Measurements from ENCODE around the gene FGF3.
A peak's percentile ranks its signal among the peaks of the same experiment; 100 is the strongest.
"Not testable (repeated sequence)": the region's sequence is repeated elsewhere in the genome, so short reads cannot be mapped to it uniquely, and the experiment has no call there.

The FGF3 gene

DNA sequence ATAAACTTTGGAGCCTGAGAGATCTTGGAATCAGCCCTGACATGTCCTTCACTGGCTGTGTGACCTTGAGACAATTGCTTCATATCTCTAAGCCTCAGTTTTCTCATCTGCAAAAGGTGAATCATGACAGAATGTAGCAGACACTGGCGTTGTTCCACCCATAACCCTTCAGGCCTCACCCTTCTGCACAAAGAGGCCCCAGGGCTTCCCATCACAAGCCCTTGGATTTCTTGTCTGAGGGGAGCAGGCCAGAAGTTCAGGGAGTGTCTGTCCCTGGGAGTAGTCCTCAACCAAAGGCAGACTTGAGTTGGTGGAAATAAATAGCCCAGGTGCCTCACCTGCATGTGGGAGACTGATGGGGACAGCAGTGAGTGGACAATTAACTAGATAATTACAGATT lies 16.6 kb downstream of the FGF3 start:
- FAIRE-seq = no peak

- FAIRE-seq = no peak
These were observed 17.5 kb downstream of the FGF3 start for GRCh38 chr11:69801513-69802335.

DNA sequence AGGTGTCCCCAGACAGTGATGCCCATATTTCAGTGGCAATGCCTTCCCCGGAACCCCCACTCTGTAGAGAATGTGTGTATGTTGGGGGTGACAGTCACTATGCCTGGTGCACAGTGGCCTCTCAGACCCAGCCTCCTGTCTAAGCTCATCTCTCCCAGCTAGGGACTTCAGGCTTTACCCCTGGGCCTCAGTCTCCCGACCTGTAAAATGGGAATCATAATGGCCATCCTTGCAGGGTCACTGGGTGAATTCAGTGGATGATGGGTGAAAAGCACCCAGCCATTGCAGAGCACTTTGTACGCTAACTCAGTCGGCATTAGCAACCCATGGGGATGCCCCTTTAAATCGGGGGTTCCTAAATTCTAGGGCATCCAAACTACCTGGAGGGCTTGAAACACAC lies 18.9 kb downstream of the FGF3 start:
- no peak for FAIRE-seq

- peak; percentile 52 for FAIRE-seq
These were observed 19.6 kb downstream of the FGF3 start for GRCh38 chr11:69799582-69799981.

DNA sequence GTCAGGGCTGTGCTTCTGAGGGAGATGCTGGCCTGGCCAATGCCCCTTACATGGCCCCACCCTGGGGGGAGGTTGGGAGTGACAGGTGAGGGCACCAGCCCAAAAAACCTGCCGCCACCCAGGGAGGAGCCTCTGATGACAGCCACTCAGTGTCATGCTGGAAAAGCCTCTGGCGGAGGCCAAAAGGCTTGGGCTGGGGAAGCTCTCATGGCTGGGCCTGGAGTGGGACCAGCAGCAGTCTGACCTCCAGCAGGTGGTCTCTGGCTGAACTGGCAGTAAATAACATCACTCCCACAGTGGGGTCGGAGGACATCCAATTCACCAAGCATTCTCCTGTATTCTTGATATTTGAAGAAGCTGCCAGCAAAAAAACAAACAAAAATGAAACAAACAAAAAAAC lies 20.1 kb downstream of the FGF3 start:
- FAIRE-seq = no peak

DNA sequence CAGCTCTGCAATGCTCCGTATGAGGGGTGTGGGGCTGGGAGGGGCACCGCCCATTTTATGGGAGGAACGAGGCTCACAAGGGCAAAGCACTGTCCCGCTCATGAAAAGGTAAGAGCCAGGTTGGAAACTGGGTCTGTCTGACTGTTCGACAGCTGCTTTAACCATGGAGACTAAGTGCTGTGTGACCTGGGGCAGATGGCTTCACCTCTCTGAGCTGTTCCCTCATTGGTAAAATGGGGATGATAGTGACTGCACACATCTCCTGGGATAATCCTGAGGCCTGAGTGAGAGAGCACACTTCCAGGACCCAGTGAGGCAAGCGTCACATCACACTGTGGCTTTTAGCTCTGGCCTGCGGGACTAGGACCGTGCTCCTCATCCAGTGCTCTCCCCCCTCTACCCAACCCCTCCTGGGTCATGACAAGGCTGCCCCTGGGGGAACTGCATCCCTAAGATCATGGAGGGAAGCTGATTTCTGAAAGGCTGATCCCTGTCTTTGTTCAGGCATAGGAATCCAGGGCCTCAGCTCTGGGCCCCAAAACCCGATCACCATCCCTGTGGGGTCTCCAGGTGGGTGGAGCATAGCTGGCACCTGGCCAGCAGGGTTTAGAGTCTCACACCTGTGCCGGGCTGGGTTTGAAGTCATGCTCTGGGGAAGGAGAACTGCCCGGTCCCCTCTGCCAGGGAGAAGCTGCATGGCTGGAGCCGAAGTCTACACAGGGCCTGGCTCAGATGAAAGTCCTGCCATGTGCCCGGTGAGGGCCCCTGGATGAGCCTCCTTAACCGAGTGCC lies 21.3 kb downstream of the FGF3 start:
- FAIRE-seq = no peak

DNA sequence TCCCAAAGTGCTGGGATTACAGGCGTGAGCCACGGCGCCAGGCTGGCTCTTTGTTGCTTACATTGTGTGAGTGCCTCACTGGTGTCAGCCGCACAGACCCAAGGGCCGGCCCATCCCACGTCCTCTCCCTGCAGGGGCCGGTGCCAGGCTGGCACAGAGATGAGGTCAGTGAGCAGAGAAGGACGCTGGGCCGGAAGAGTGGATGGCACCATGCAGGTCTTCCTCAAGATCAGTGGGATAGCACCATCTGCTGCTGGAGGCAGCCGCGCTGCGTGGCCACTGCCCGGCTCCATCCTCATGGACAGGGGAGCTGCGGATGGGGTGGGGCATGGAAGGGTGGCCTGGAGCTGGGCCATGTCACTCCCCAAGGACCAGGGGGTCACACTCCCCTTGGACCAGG lies 22.1 kb downstream of the FGF3 start:
- FAIRE-seq = no peak

GRCh38 chr11:69796063-69796462 lies 23.2 kb downstream of the FGF3 start:
- no peak for FAIRE-seq

DNA sequence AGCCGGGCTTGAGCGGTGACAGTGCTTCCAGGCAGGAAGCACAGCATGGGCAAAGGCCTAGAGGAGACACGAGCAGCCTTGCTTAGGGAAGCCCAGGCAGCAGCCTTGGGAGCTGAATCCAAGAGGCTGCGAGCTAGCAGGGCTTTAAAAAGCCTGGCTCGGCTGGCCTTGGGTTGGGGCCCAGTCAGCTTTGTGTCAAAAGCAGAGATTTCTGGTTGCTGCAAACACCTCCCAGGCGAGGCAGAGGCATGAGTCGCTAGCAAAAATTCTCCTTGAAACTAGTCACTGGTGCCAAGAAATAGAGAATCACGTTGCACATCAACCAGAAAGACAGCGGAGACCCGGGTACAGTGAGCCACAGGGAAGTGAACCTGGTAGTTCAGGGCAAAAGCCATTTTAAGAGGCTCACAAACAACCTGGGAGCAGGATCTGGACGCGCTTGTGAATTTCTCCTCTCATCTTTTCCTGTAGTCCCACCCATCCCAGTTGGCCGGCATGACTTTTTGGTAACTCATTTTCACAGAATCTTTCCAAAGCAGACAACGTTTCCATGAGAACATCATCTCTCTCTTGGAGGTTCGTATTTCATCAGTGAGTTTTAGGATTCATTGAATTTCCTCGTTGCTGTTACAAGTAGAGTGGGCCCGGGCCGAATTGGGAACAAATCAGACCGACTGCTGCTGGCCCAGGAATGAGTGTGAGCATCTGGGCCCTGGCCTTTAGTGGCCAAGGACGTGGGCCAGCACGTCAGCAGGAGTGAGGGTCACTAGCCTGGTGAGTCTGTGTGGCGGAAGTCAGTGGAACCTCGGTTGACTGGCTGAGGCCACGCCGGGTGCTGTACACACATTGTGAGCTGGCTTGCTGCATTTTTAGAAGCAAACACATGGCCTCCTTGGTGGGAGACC lies 27.7 kb downstream of the FGF3 start:
- no peak for FAIRE-seq

DNA sequence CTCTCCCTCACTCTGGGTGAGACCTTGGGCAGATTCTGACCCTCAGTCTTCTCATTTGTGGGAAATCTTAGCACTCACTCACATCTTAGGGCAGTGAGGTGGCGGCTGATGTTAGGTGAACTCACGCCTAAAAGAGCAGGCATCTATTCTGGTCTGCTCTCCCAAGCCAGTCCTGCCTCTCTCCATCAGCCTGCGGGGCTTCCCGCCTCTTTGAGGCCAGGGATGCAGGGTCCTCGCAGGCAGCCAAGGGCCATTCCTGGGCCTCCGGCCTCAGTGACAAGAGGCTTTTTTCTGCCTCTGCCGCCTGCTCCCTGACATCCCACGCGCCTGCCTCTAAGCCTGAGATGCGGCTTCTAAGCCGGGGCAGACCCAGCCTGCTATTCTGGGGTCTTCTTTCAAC lies 30.3 kb downstream of the FGF3 start:
- FAIRE-seq = no peak

DNA sequence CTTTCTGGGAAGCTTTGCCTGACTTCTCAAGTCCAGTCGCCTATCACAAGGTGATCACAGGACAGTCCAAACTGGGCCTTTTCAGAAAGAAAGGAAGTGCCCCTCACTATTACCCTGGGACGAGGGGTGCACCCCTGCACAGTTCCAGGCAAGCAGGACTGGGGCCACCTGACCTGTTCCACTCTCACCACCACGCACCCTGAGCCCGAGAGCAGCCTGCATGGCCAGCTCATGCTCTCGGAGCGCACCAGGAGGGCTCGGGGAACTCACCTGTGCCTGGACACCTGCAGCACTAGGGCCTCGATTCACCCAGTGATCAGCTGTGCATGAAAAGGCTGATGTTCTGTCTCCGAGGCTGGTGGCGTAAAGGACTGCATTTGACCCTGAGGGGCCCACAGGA lies 31.3 kb downstream of the FGF3 start:
- FAIRE-seq = no peak

GRCh38 chr11:69787457-69787856 lies 31.8 kb downstream of the FGF3 start:
- FAIRE-seq = no peak

DNA sequence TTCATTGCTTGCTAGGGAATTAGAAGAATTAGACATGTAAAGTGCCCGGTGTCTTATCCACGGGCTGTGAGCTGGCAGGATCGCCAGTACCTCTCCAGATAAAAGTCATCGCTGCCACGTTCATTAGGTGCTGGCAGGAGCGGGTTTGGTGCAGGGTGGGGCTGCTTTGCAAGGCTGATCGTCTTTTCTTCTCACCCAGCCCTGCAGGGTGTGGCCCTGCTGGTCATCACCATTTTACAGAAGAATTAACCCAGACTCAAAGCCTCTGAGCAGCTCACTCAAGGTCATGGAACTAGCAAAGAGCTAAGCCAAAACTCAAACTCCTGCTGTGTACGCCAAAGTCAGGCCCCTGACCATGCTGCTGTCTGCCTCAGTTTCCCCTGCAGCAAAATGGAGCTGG lies 38.0 kb downstream of the FGF3 start:
- no peak for FAIRE-seq

DNA sequence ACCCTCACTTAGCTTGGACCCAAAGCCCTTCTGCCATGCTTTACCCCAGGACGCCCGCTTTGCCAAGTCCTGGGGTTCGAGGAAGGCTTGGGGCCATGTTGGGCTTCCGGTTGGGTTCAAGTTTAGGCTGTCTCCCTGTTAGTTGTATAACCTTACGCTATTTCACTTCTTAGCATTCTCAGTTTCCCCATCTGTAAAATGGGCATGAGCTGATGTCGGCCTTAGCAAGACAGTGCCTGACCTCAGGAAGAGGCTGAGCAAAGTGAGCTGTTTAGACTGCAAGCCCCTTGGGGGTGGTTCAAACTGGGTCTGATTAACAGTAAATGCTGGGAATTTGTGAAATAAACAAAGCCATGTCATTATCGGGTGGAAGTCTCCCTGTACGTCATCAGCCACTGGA lies 40.8 kb downstream of the FGF3 start:
- FAIRE-seq = no peak

DNA sequence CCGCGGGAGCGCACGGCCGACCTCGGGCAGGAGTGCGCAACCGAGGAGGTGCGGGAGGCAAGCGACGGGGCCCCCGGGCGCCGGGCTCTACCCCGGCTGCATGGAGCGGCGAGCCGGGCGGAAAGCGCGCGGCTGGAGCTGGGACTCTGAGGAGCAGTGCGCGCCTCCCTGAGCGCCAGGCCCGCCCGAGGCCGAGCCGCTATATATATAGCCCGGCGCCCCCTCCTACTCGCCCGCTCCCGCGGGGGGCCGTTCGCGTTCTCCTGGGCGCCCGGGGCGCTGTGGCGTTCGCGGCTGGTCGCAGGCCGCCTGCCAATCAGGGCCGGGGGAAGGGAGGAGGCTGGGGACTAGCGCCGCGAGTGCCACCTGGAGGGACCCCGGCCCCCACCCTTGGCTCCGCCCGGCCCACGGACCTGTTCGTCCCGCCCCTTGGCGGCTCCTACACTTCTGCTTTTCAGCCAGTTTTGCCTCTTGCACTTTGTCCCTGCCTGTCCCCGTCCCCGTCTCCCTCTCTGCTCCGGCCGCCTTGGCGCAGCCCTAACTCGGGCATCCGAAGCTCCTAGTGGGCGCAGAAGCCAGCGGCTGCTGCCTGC lies 44.0 kb downstream of the FGF3 start, which contains the start of gene FGF4:
Gene FGF4, minus strand, starts transcription at position 179 of the 593 bp plus-strand sequence. CDS start 257 bp downstream, outside the sequence.
- FAIRE-seq = no peak

- FAIRE-seq = no peak
These were observed 44.7 kb downstream of the FGF3 start for GRCh38 chr11:69774354-69775162.

GRCh38 chr11:69773626-69774353 lies 45.4 kb downstream of the FGF3 start:
- no peak for FAIRE-seq

- no peak for FAIRE-seq
These were observed 47.8 kb downstream of the FGF3 start for GRCh38 chr11:69771466-69771865.

DNA sequence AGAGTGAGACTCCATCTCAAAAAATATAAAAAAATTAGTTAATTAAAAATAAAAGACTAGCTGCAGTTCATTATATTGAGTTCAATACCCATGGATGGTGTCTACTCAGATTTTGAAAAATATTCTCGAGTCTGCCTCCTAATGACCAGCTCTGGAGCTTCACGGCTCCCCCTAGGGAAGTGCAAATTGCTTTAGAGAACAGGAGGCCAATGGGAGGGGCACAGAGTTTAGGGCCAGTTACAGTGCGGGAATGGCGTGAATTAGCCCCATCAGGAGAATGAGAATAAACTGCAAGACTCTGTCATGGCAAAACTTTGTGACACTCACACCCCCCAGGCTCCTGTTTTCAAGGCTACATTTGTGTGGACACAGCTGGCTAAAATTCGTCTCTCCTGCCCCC lies 48.7 kb downstream of the FGF3 start:
- no peak for FAIRE-seq

DNA sequence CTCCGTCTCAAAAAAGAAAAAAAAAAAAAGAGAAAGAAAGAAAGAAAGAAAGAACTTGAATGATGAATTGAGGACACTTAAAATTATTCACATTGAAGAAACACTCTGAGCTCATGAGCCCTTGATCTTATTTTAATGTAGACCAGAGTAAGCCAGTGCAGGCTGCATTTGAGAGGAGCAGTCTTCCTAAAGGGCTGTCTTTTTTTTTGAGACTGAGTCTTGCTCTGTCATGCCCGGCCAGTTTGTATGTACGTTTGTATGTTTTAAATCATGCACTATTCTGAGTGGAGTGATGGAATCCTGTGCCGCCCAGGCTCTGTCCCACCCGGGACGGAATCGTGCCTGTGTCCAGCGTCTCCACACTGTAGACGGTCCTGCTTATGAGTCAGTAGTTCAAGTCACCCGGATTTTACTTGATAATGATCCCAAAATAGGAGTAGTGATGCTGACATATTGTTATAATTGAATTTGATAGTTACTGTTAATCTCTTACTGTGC lies 53.7 kb downstream of the FGF3 start:
- FAIRE-seq = no peak

GRCh38 chr11:69764918-69765317 lies 54.3 kb downstream of the FGF3 start:
- FAIRE-seq = not testable (repeated sequence)

Measured in G401.6 (cell line).